Sigmoid colon (tissue), 7 donors: ENCODE results near the gene ADNP2. TPM values are rescaled to one million over a fixed set of nuclear protein-coding genes. Genes with fewer than 3 reads are reported as not detected.
A peak's percentile ranks its signal among the peaks of the same experiment; 100 is the strongest.

ENCODE experiments used
- DNase-seq: peaks from one replicate; pipeline ENCODE4 v3.0.0-alpha.2; 2019
- H3K27ac ChIP-seq, 4 donors: fragments of 200-600 bp; sonication (generic); one replicate each; pipeline ENCODE4 v1.5.1; 2016 to 2019; ENCODE audit warnings: mild to moderate bottlenecking in 1 of 4
- H3K27me3 ChIP-seq, 3 donors: fragments of 200-600 bp; sonication (generic); one replicate each; pipeline ENCODE4 v1.5.1; 2019; ENCODE audit warnings: mild to moderate bottlenecking in 1 of 3
- H3K36me3 ChIP-seq, 4 donors: fragments of 200-600 bp; sonication (generic); one replicate each; pipeline ENCODE4 v1.5.1; 2016 to 2019
- H3K4me1 ChIP-seq, 4 donors: fragments of 200-600 bp; sonication (generic); one replicate each; pipeline ENCODE4 v1.5.1; 2017 to 2019
- H3K4me3 ChIP-seq, 4 donors: fragments of 200-600 bp; sonication (generic); one replicate each; pipeline ENCODE4 v1.5.1; 2017 to 2019; ENCODE audit warnings: mild to moderate bottlenecking in 2 of 4, moderate library complexity in 1 of 4
- H3K9me3 ChIP-seq, 4 donors: fragments of 200-600 bp in 3 of 4; sonication (generic) in 3 of 4; one replicate each; pipeline versions ENCODE4 v1.5.1 to v1.6.1; 2013 to 2019
- EP300 ChIP-seq, 4 donors: sonication (generic); formaldehyde crosslinking; IDR thresholded peaks; one replicate each; pipeline ENCODE4 v1.6.1; 2017; ENCODE audit warnings: antibody characterized with exemption in 4 of 4
- POLR2A ChIP-seq, 2 donors: fragments of 450-650 bp; IDR thresholded peaks; one replicate each; pipeline ENCODE4 v1.6.1; 2016; ENCODE audit warnings: antibody characterized with exemption in 2 of 2, mild to moderate bottlenecking in 2 of 2, moderate library complexity in 2 of 2
- POLR2AphosphoS5 ChIP-seq, 4 donors: sonication (generic); formaldehyde crosslinking; IDR thresholded peaks; one replicate each; pipeline ENCODE4 v1.6.1; 2017; ENCODE audit warnings: antibody characterized with exemption in 4 of 4
- WGBS, 2 donors: extraction: QIAGEN DNeasy Blood & Tissue Kit; methylation state at CpG; one replicate each; pipeline ENCODE4 v1.1.7; 2013; 5-methylcytosine and 5-hydroxymethylcytosine counted together
- intact Hi-C: fragments of 100-400 bp; cut with DNase I; formaldehyde crosslinking; loops from one replicate; pipeline ENCODE4 v1.15.1; 2023
- polyA plus RNA-seq, 3 donors: library from polyadenylated mRNA; stranded (reverse); fragments of 200-250 nt; gene quantifications; one replicate each; pipeline ENCODE4 v1.2.3, GENCODE V29; 2013
- total RNA-seq, 4 donors: library from RNA; depleted of rRNA; stranded (reverse); fragments of >200 nt; gene quantifications; one replicate each; pipeline ENCODE4 v1.1.0, GENCODE V29; 2016
- TF ChIP-seq, protein P1 (sequence below), 4 experiments: fragments of 450-650 bp in 3 of 4; fragments of 200-600 bp in 1 of 4; IDR thresholded peaks; one replicate each; pipeline ENCODE4 v1.5.1; 2016 to 2019; ENCODE audit warnings: antibody characterized with exemption in 4 of 4, mild to moderate bottlenecking in 3 of 4, moderate library complexity in 2 of 4
- donor health status: healthy with polysubstance abuse.
- donor health status: Bipolar disorder and iron deficiency.
- donor health status: healthy.

The ADNP2 gene
- total and polyA plus RNA-seq, 7 donors = 3.6 to 18.0 (median 13.0) TPM

DNA sequence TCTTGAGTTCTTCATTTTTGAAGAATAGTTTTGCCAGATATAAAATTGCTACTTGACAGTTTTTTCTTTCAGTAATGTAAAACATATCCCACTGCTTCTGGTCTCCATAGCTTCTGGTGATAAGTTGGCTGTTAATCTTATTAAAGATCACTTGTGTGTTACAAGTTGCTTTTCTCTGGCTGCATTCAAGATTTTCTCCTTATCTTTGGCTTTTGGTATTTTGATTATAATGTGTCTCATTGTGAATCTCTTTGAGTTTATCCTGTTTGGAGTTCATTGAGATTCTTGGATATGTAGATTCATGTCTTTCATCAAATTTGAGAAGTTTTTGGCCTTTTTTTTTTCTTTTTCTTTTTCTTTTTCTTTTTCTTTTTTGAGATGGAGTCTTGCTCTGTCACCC lies 20.2 kb upstream of the ADNP2 start:
- Histone ChIP-seq H3K36me3 (no peaks in the 10 kb centered on the region), H3K4me3 (no peak overlapping the region), H3K4me1 (no peaks in the 10 kb centered on the region), H3K27ac (no peak overlapping the region), H3K27me3 (no peaks in the 10 kb centered on the region), H3K9me3 (peaks cover 0 to 30% (median 12%) of the 10 kb centered on the region in 4 donors)
- TF ChIP-seq EP300 (IDR thresholded peaks at IDR 0.05) (no peak), POLR2A (IDR thresholded peaks at IDR 0.05) (no peak), POLR2AphosphoS5 (IDR thresholded peaks at IDR 0.05) (no peak)
- TF ChIP-seq, protein P1, sequence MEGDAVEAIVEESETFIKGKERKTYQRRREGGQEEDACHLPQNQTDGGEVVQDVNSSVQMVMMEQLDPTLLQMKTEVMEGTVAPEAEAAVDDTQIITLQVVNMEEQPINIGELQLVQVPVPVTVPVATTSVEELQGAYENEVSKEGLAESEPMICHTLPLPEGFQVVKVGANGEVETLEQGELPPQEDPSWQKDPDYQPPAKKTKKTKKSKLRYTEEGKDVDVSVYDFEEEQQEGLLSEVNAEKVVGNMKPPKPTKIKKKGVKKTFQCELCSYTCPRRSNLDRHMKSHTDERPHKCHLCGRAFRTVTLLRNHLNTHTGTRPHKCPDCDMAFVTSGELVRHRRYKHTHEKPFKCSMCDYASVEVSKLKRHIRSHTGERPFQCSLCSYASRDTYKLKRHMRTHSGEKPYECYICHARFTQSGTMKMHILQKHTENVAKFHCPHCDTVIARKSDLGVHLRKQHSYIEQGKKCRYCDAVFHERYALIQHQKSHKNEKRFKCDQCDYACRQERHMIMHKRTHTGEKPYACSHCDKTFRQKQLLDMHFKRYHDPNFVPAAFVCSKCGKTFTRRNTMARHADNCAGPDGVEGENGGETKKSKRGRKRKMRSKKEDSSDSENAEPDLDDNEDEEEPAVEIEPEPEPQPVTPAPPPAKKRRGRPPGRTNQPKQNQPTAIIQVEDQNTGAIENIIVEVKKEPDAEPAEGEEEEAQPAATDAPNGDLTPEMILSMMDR (IDR thresholded peaks at IDR 0.05) = no peak
- no peak for DNase-seq
- intact Hi-C loops = no loop called here

DNA sequence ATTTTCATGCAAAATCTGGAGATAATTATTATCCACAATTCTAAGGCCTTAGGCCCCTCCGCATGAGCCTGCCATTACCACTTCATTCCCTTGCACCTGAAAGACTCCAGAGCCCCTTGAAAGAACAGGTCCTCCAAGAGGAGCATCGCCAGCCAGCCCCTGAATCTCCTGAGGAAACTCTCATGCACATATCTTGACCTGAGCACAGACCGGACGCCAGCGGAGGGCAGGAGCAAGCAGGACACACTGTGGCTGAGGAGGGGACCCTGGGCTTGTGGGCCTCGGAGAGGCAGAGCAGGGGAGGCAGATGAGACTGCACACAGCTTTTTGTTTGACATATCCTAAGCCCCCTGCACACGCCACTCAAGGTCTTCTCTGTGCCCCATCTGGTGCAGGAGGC lies 13.6 kb upstream of the ADNP2 start:
- 79 to 84% methylated on average over 7 of the region's 7 CpGs for WGBS, 2 donors
- H3K4me3 ChIP-seq = no peak overlapping the region
- H3K9me3 ChIP-seq = no peaks in the 10 kb centered on the region
- TF ChIP-seq, protein P1 (IDR thresholded peaks at IDR 0.05) = no peak
- TF ChIP-seq POLR2A (IDR thresholded peaks at IDR 0.05) = no peak
- TF ChIP-seq EP300 (IDR thresholded peaks at IDR 0.05) = no peak
- TF ChIP-seq POLR2AphosphoS5 (IDR thresholded peaks at IDR 0.05) = no peak
- H3K27ac ChIP-seq = no peak overlapping the region
- no peak for DNase-seq
- intact Hi-C loops = no loop called here
- no peaks in the 10 kb centered on the region for H3K4me1 ChIP-seq
- no peaks in the 10 kb centered on the region for H3K27me3 ChIP-seq
- H3K36me3 ChIP-seq = no peaks in the 10 kb centered on the region

DNA sequence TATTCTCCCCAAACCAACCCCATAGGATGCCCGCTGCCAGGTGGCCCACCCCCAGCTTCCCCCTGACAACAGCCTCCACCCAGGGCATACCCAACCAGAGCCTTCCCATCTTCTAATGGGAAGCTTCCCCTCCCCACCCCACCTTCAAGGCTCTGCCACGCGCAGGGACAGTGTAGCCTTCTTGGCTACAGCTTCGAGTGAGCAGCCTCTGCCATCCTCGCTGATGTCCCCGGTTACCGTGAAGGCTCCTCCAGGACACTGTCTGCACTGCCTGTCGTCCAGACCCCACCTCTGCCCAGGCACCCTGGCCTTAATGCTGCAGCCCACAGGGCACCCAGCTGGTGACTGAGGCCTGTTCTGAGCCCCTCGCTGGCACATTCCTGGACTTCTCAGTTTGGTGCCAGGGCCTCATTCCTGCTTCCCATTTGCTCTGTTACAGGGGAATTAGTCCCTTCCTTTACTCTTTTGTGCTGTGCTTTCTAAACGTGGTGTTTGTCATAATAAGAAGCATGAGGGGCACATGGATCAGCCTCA lies 13.0 kb upstream of the ADNP2 start:
- DNase-seq = no peak
- H3K36me3 ChIP-seq = no peaks in the 10 kb centered on the region
- H3K4me1 ChIP-seq = no peaks in the 10 kb centered on the region
- intact Hi-C loops = no loop called here
- no peaks in the 10 kb centered on the region for H3K9me3 ChIP-seq
- H3K27ac ChIP-seq = no peak overlapping the region
- WGBS, 2 donors = 86 to 88% methylated on average over 10 of the region's 10 CpGs
- TF ChIP-seq POLR2A (IDR thresholded peaks at IDR 0.05) (no peak), EP300 (IDR thresholded peaks at IDR 0.05) (no peak), POLR2AphosphoS5 (IDR thresholded peaks at IDR 0.05) (no peak)
- TF ChIP-seq, protein P1 (IDR thresholded peaks at IDR 0.05) = no peak
- no peak overlapping the region for H3K4me3 ChIP-seq
- H3K27me3 ChIP-seq = no peaks in the 10 kb centered on the region

DNA sequence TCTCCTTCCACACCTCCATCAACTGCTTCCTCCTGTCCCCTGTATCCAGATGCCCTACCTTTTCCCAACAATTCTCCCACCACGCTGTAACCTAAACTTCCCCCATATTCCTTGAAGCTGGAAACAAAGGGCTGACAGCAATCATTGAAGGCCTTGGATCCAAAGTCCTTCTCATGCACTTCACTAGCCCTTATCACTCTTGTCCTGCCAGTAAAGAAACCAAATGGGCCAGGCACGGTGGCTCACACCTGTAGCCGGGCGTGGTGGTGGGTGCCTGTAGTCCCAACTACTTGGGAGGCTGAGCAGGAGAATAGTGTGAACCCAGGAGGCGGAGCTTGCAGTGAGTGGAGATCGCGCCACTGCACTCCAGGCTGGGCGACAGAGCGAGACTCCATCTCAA lies 11.9 kb upstream of the ADNP2 start:
- intact Hi-C loops = no loop called here
- no peak for DNase-seq
- Histone ChIP-seq H3K9me3 (no peaks in the 10 kb centered on the region), H3K4me1 (no peaks in the 10 kb centered on the region), H3K36me3 (no peaks in the 10 kb centered on the region), H3K4me3 (no peak overlapping the region), H3K27ac (no peak overlapping the region), H3K27me3 (no peaks in the 10 kb centered on the region)
- 82 to 90% methylated on average over 9 of the region's 9 CpGs for WGBS, 2 donors
- TF ChIP-seq POLR2A (IDR thresholded peaks at IDR 0.05) = no peak
- TF ChIP-seq POLR2AphosphoS5 (IDR thresholded peaks at IDR 0.05) = no peak
- no peak for TF ChIP-seq EP300 (IDR thresholded peaks at IDR 0.05)
- TF ChIP-seq, protein P1 (IDR thresholded peaks at IDR 0.05) = no peak

DNA sequence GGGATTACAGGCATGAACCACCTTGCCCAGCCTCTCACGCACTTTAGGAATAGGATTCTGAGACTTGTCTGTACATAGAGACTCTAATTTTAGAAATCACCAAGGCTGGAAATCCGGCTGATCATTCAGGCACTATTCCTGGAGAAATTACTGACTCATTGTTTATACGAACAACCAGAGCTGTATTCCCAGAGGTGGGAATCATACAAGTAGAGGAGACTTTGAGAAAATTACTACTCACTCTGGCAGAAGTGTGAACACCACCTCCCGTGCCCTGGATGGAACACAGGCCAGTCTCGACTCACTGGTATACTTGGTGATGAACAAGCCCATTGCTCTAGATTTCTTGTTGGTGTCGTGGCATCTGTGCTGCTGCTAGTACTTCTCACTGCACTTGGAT lies 5.8 kb upstream of the ADNP2 start:
- Histone ChIP-seq H3K27ac (peak overlapping the region; percentile 24 to 70 (median 58)), H3K27me3 (no peaks in the 10 kb centered on the region), H3K4me1 (peaks cover 0 to 20% (median 7%) of the 10 kb centered on the region in 4 donors), H3K9me3 (no peaks in the 10 kb centered on the region), H3K36me3 (no peaks in the 10 kb centered on the region), H3K4me3 (no peak overlapping the region)
- WGBS, 2 donors = 80 to 86% methylated on average over 6 of the region's 6 CpGs
- TF ChIP-seq POLR2A (IDR thresholded peaks at IDR 0.05) = no peak
- TF ChIP-seq EP300 (IDR thresholded peaks at IDR 0.05) = peak in 1 of 4 donors; percentile 31
- TF ChIP-seq, protein P1 (IDR thresholded peaks at IDR 0.05) = no peak
- TF ChIP-seq POLR2AphosphoS5 (IDR thresholded peaks at IDR 0.05) = peak in 2 of 4 donors; percentile 9 to 36
- DNase-seq = no peak
- intact Hi-C loops = no loop called here
